IPS-15b (cell line): ENCODE results near the gene ZSCAN5A.
"Not testable (repeated sequence)": the region's sequence is repeated elsewhere in the genome, so short reads cannot be mapped to it uniquely, and the experiment has no call there.

ENCODE experiments used
- H3K27me3 ChIP-seq: one replicate; pipeline ENCODE4 v1.6.1; 2013; ENCODE audit warnings: low read length; ENCODE audit not compliant: control insufficient read depth, insufficient read depth
- H3K36me3 ChIP-seq: one replicate; pipeline ENCODE4 v1.6.1; 2013; ENCODE audit warnings: low read length; ENCODE audit not compliant: control insufficient read depth, insufficient read depth
- H3K4me1 ChIP-seq: one replicate; pipeline ENCODE4 v1.6.1; 2013; ENCODE audit warnings: mild to moderate bottlenecking, low read length; ENCODE audit not compliant: control insufficient read depth, insufficient read depth
- H3K4me3 ChIP-seq: one replicate; pipeline ENCODE4 v1.5.1; 2013; ENCODE audit warnings: low read depth, low read length
- H3K9ac ChIP-seq: one replicate; pipeline ENCODE4 v1.6.1; 2013; ENCODE audit warnings: low read depth, mild to moderate bottlenecking, low read length
- H3K9me3 ChIP-seq: one replicate; pipeline ENCODE4 v1.6.1; 2013; ENCODE audit warnings: mild to moderate bottlenecking, low read length; ENCODE audit not compliant: control insufficient read depth, insufficient read depth

Gene ZSCAN5A

DNA sequence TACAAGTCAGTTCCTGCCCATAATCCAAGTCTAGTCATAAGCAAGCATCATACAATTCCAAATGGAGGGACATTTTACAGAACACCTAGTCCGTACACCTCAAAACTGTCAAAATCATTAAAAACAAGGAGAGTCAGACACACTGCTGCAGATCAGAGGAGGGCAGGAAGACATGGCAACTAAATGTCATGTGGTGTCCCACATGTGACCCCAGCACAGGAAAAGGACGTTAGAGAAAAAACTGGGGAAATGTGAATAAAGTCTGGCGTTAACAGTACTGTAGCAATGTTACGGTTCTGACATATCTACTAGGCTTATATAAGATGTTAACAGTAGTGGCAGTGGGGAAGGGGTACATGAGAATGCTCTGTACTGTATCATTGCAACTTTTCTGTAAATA, 2.3 kb downstream of the ZSCAN5A start:
- no peaks in the 10 kb centered on the region for H3K36me3 ChIP-seq
- H3K9me3 ChIP-seq = no peaks in the 10 kb centered on the region
- no peak overlapping the region for H3K4me3 ChIP-seq
- no peak overlapping the region for H3K9ac ChIP-seq
- H3K4me1 ChIP-seq = peaks cover 2% of the 10 kb centered on the region
- H3K27me3 ChIP-seq = no peaks in the 10 kb centered on the region

DNA sequence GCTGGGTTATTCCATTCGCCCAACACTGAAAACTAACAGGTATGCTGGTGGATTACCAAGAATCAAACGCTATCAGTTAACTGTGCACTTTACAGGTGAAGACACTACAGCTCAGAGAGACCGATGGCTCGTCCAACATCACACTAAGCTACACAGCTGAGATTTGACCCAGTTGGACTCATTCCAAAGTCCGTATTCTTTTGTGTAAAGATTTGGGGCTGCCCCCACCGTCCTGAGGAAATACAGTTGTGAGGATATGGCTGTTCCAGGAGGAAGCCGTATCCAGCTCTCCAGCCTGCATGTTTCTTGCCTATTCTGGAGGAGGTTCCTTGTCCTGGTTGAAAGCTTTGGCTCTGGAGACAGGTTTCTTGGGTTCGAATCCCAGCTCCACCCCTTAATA, 4.2 kb downstream of the ZSCAN5A start:
- no peak overlapping the region for H3K9ac ChIP-seq
- no peaks in the 10 kb centered on the region for H3K27me3 ChIP-seq
- no peaks in the 10 kb centered on the region for H3K9me3 ChIP-seq
- no peak overlapping the region for H3K4me3 ChIP-seq
- no peaks in the 10 kb centered on the region for H3K4me1 ChIP-seq
- no peaks in the 10 kb centered on the region for H3K36me3 ChIP-seq

DNA sequence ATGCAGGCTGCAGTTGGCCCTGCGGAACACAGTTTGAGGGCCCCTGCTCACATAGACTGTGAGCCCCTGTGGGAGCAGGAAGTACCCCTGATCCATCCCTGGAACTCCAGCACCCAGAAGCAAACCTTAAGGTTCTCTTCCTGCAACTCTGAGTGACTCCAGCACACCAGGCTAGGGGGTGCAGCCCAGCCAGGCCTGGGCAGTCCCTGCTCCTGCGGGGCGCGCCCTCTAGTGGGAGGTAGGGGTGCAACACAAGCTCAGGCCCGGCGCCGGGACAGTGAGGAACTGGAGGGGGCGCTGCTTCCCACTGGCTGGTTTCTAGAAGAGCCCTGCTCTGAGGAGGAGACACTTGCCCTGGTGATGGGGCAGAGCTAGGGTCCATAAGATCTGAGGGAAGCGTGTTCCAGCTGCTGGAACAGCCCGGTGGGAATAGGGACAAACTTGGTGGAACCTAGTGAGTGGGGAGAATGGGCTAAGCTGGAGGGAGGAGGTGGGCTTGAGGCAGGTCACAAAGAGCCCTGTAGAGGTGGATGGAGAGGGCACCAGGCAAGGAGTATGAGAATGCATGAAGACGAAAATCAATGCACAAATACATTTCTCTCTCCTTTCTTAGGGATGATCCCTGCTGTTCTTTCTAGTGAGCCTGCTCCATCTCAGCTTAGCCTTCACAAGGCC, 5.0 kb downstream of the ZSCAN5A start:
- Histone ChIP-seq H3K9ac (no peak overlapping the region), H3K27me3 (no peaks in the 10 kb centered on the region), H3K4me1 (no peaks in the 10 kb centered on the region), H3K36me3 (no peaks in the 10 kb centered on the region), H3K9me3 (no peaks in the 10 kb centered on the region), H3K4me3 (no peak overlapping the region)

DNA sequence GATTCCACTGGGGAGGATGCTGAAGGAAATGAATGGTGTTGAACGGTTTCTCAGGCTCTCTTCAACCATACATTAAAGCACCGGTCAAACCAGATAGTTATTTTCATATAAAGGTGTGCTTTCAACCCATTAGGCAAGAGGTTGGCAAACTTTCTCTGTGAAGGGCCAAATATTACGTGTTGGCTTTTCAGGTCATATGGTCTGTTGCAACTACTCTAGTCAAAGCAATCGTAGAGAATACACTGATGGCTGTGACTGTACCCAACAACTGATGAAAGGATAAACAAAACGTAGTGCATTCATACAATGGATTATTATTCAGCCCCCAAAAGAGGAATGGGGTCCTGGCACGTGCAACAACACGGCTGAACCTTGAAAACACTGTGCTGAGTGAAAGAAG, 5.8 kb downstream of the ZSCAN5A start:
- Histone ChIP-seq H3K4me3 (no peak overlapping the region), H3K9me3 (no peaks in the 10 kb centered on the region)

DNA sequence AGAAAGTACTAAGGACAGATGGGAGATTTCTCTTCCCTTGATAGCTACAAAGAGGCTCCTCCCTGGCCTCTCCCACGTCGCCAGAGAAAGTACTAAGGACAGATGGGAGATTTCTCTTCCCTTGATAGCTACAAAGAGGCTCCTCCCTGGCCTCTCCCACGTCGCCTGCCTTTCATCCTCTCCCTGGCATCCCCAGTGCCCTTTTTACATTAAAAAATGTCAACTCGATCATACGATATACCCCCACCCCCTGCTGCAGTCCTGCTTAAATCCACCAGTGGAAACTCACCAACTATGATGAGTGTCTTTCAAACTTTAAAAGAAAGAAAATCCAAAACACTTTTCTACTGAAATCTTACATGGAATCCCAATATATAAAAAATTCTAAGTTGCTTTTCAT, 7.6 kb downstream of the ZSCAN5A start:
- not testable (repeated sequence) for H3K27me3 ChIP-seq, H3K4me1 ChIP-seq, H3K4me3 ChIP-seq, H3K9me3 ChIP-seq, H3K36me3 ChIP-seq, H3K9ac ChIP-seq

More for the DNA sequence above, 5.8 kb downstream of the ZSCAN5A start:
- Histone ChIP-seq H3K27me3 (no peaks in the 10 kb centered on the region), H3K9ac (no peak overlapping the region), H3K4me1 (no peaks in the 10 kb centered on the region), H3K36me3 (no peaks in the 10 kb centered on the region)

DNA sequence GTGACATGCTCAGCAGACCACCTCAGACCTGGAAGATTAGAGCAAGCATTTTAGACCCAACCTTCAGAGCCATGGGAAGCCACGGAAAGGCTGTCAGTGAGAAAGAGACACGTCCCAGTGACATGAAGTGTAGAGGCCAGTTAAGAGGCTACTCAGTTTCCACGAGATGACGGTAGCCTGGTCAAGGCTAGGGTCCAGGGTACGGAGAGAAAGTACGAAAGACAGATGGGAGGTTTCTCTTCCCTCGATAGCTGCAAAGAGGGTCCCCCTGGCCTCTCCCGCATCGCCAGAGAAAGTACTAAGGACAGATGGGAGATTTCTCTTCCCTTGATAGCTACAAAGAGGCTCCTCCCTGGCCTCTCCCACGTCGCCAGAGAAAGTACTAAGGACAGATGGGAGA, 8.6 kb downstream of the ZSCAN5A start:
- no peaks in the 10 kb centered on the region for H3K4me1 ChIP-seq
- H3K36me3 ChIP-seq = no peaks in the 10 kb centered on the region
- no peak overlapping the region for H3K9ac ChIP-seq
- H3K9me3 ChIP-seq = no peaks in the 10 kb centered on the region
- H3K27me3 ChIP-seq = no peaks in the 10 kb centered on the region
- no peak overlapping the region for H3K4me3 ChIP-seq

DNA sequence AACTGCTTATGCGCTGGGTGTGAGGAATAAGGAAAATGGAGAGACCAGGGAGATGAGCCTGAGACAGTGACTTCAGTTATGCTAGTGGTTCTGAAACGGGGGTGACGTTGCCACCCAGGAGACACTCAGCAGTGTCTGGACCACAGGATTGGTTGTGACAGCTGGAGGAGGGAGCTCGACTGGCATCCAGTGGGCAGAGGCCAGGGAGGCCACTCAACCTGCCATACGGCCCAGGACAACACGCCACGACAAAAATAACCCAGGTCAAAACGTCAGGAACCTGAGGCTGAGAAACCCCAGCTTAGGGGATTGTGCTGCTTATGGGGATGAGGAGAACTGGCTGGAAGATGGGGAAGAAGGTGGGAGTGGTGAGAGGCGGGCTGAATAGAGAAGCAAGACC, 10.4 kb downstream of the ZSCAN5A start:
- no peaks in the 10 kb centered on the region for H3K27me3 ChIP-seq
- no peaks in the 10 kb centered on the region for H3K36me3 ChIP-seq
- no peaks in the 10 kb centered on the region for H3K4me1 ChIP-seq
- no peaks in the 10 kb centered on the region for H3K9me3 ChIP-seq
- no peak overlapping the region for H3K4me3 ChIP-seq
- no peak overlapping the region for H3K9ac ChIP-seq

DNA sequence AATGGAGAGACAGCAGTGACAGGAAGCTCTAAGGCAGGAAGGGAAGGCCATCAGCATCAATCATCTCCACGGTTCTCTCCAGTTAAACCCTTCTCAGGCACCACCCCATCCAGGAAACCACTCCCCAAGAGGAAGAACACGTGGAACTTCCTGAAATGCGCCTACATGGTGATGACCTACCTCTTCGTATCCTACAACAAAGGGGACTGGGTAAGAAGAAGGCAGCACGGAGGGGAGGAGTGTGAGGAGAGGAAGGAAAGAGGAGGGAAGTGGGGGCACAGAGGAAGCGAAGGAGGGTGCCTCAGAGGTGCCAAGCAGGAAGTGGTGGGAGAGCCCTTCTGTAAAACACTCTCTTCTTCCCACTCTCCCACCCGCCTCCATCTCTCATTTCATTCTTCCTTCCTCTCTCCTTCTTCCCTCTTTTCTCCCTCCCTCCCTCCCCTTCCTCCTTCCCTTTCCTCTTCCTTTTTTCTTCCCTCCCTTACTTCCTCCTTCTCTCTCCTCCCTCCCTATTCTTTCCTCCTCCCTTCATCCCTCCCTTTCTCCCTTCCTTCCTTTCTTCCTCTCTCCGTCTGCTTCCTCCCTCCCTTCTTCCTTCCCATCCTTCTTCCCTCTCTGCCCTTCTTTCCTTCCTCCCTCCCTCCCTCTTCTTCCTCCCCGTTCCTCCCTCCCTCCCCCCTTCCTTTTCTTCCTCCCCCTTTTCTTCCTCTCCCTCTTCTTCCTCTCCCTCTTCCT, 12.6 kb downstream of the ZSCAN5A start:
- Histone ChIP-seq H3K36me3 (no peaks in the 10 kb centered on the region), H3K27me3 (no peaks in the 10 kb centered on the region), H3K9me3 (no peaks in the 10 kb centered on the region), H3K9ac (no peak overlapping the region), H3K4me1 (no peaks in the 10 kb centered on the region), H3K4me3 (no peak overlapping the region)

DNA sequence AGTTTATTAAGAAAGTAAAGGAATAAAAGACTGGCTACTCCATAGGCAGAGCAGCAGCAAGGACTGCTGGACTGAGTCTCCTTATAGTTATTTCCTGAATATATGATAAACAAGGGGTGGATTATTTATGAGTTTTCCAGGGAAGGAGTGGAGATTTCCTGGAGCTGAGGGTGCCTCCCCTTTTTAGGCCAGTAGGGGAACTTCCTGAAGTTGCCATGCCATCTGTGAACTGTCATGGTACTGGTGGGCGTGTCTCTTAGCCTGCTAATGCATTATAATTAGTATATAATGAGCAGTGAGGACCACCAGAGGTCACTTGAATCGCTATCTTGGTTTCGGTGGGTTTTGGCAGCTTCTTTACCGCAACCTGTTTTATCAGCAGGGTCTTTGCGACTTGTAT, 13.5 kb downstream of the ZSCAN5A start:
- Histone ChIP-seq H3K36me3 (no peaks in the 10 kb centered on the region), H3K9ac (no peak overlapping the region), H3K27me3 (no peaks in the 10 kb centered on the region), H3K9me3 (no peaks in the 10 kb centered on the region), H3K4me3 (no peak overlapping the region), H3K4me1 (no peaks in the 10 kb centered on the region)

DNA sequence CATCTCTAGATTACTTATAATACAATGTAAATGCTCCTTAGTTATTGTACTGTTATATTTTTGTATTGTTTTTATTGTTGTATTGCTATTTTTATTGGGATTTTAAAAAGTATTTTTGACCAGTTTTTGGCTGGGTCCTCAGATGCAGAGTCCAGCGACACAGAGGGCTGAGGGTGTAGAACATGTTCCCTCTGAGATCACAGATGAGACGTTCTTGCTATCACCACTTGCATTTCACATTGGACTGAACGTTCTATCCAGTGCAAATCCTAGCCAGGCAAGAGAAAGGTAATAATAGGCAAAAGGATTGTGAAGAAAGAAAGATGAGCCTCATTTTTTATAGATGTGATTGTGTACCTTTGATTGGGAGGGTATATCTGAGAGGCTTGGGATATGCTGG, 15.0 kb downstream of the ZSCAN5A start:
- H3K36me3 ChIP-seq = no peaks in the 10 kb centered on the region

DNA sequence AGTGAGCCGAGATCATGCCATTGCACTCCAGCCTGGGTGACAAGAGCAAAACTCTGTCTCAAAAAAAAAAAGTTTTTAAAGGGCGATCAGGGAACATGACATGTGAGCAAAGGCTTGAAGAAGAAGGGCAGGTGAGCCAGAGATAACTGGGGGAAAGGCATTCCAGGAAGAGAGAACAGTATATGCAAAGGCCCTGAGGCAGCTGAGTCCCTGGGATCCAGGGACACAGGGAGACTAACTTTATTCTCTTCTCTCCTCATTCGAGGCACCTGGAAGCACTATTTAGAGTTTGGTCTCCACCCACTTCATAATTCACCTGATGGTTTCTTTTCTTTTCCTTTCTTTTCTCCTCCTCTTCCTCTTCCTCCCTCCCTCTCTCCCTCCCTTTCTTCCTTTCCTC, 17.6 kb downstream of the ZSCAN5A start:
- Histone ChIP-seq H3K9me3 (no peaks in the 10 kb centered on the region), H3K36me3 (no peaks in the 10 kb centered on the region), H3K9ac (no peak overlapping the region), H3K4me1 (no peaks in the 10 kb centered on the region), H3K27me3 (no peaks in the 10 kb centered on the region), H3K4me3 (no peak overlapping the region)

More for the DNA sequence above, 15.0 kb downstream of the ZSCAN5A start:
- no peaks in the 10 kb centered on the region for H3K27me3 ChIP-seq
- H3K4me3 ChIP-seq = no peak overlapping the region
- no peak overlapping the region for H3K9ac ChIP-seq
- H3K9me3 ChIP-seq = no peaks in the 10 kb centered on the region
- no peaks in the 10 kb centered on the region for H3K4me1 ChIP-seq
